K562 (cell line): ENCODE measurements around the gene RNF167. TPM values are rescaled to one million over a fixed set of nuclear protein-coding genes. Genes with fewer than 3 reads are reported as not detected.

ENCODE experiments used
- ATAC-seq: fragments of 200-7000 bp; cut with Tn5 transposase; 3 replicates; pipeline ENCODE4 v1.9.1; 2020; ENCODE audit warnings: moderate library complexity
- BruUV-seq: library from RNA; stranded (reverse); fragments of 400-500 nt; replicated peaks from 2 replicates; lab custom pipeline; 2021; lab: Mats Ljungman, UMichigan
- CTCF ChIA-PET: fragments of 300-600 bp; formaldehyde crosslinking; extraction: SDS; loops from one replicate; lab custom pipeline; 2021; ENCODE audit warnings: low intra/inter-chr PET ratio; lab: Yijun Ruan, JAX
- POLR2A ChIA-PET: fragments of 300-600, 350-650 bp; sonication (Branson Sonifier 250); formaldehyde crosslinking; extraction: SDS; loops from one replicate; lab custom pipeline; 2021; ENCODE audit warnings: antibody characterized with exemption, inconsistent platforms; lab: Yijun Ruan, JAX
- DNase-seq, 4 experiments: peaks; one replicate each; pipeline versions ENCODE4 v3.0.0 to v3.0.0-alpha.2; 2011 to 2018; ENCODE audit warnings: low spot score in 3 of 4, mixed read lengths in 3 of 4; ENCODE audit errors: extremely low read depth in 1 of 4
- FAIRE-seq: peaks from 2 replicates; lab custom pipeline; 2011; peaks lifted over from hg19 to GRCh38; lab: Jason Lieb, UNC
- H2AFZ ChIP-seq: 2 replicates; pipeline ENCODE4 v1.6.0; 2011; ENCODE audit warnings: low read depth, low read length, control low read depth, inconsistent platforms
- H3K27ac ChIP-seq: fragments of 200-600 bp; 3 replicates; pipeline ENCODE4 v1.8.0; 2011; ENCODE audit warnings: low read depth, mild to moderate bottlenecking, control low read depth, inconsistent platforms, low read length, moderate library complexity, mixed read lengths; ENCODE audit errors: extremely low read depth
- H3K27me3 ChIP-seq, 2 experiments: fragments of 300-600 bp in 1 of 2; 2 replicates in 1 of 2; 3 replicates in 1 of 2; pipeline versions ENCODE4 v1.6.0 to v1.8.0; 2011; ENCODE audit warnings: inconsistent platforms in 2 of 2, low read length in 2 of 2, mild to moderate bottlenecking in 1 of 2, mixed read lengths in 1 of 2, moderate library complexity in 1 of 2; ENCODE audit not compliant: control insufficient read depth in 2 of 2, insufficient read depth in 2 of 2
- H3K36me3 ChIP-seq: fragments of 300-600 bp; 3 replicates; pipeline ENCODE4 v1.8.0; 2011; ENCODE audit warnings: mild to moderate bottlenecking, low read length, inconsistent platforms; ENCODE audit not compliant: control insufficient read depth, insufficient read depth
- H3K4me1 ChIP-seq, 2 experiments: fragments of 200-600 bp in 1 of 2; replicated peaks in 1 of 2; 2 replicates in 1 of 2; 3 replicates in 1 of 2; pipeline versions ENCODE4 v1.5.1 to v1.8.0; 2011; ENCODE audit warnings: inconsistent platforms in 2 of 2, low read length in 2 of 2, mild to moderate bottlenecking in 1 of 2, mixed read lengths in 1 of 2, moderate library complexity in 1 of 2; ENCODE audit not compliant: control insufficient read depth in 2 of 2, insufficient read depth in 2 of 2
- H3K4me2 ChIP-seq: 2 replicates; pipeline ENCODE4 v1.6.1; 2011; ENCODE audit warnings: low read length, control low read depth, inconsistent platforms, mixed read lengths; ENCODE audit not compliant: insufficient read depth
- H3K4me3 ChIP-seq: fragments of 200-600 bp; sonication (generic), shearing (Covaris generic); 2 replicates; pipeline ENCODE4 v1.5.1; 2016; ENCODE audit warnings: control low read depth, inconsistent platforms
- H3K79me2 ChIP-seq: fragments of 200-600 bp; 3 replicates; pipeline ENCODE4 v1.8.0; 2011; ENCODE audit warnings: low read length, inconsistent platforms; ENCODE audit not compliant: control insufficient read depth, insufficient read depth
- H3K9ac ChIP-seq, 2 experiments: 2 replicates each; pipeline versions ENCODE4 v1.6.0 to v1.6.1; 2011; ENCODE audit warnings: low read depth in 2 of 2, low read length in 2 of 2, control low read depth in 1 of 2, inconsistent platforms in 1 of 2, mild to moderate bottlenecking in 1 of 2, mixed read lengths in 1 of 2; ENCODE audit not compliant: insufficient read depth in 1 of 2
- H3K9me1 ChIP-seq: one replicate; pipeline ENCODE4 v1.6.0; 2011; ENCODE audit warnings: inconsistent platforms, mild to moderate bottlenecking, low read length, moderate library complexity; ENCODE audit not compliant: control insufficient read depth, insufficient read depth
- H3K9me3 ChIP-seq: replicated peaks from 2 replicates; pipeline ENCODE4 v1.5.1; 2011; ENCODE audit warnings: low read depth, low read length, inconsistent platforms; ENCODE audit not compliant: control insufficient read depth, insufficient read depth
- H4K20me1 ChIP-seq: replicated peaks from 2 replicates; pipeline ENCODE4 v1.6.1; 2011; ENCODE audit warnings: low read length, inconsistent platforms, mixed read lengths; ENCODE audit not compliant: control insufficient read depth, insufficient read depth
- ADNP ChIP-seq: fragments of 200-800 bp; sonication (Bioruptor generic); IDR thresholded peaks from 2 replicates; pipeline ENCODE4 v1.6.1; 2016; ENCODE audit warnings: missing genetic modification characterization, missing compliant biosample characterization
- CCAR2 ChIP-seq: fragments of 200-400 bp; formaldehyde crosslinking; IDR thresholded peaks from 2 replicates; pipeline ENCODE4 v1.6.1; 2017; ENCODE audit warnings: mild to moderate bottlenecking, low read depth, low read length
- CREB1 ChIP-seq, 2 experiments: sonication (generic) in 1 of 2; formaldehyde crosslinking in 1 of 2; IDR thresholded peaks; 2 replicates each; pipeline versions ENCODE4 v1.6.1 to v1.8.0; 2012 to 2022; ENCODE audit warnings: inconsistent platforms in 1 of 2, mild to moderate bottlenecking in 1 of 2, missing genetic modification reagents in 1 of 2, moderate library complexity in 1 of 2
- ZFP1 ChIP-seq: fragments of 450-650 bp; formaldehyde crosslinking; IDR thresholded peaks from 2 replicates; pipeline ENCODE4 v1.4.0; 2020; ENCODE audit warnings: mild to moderate bottlenecking, mixed read lengths
- in situ Hi-C: fragments of 300-500 bp; cut with MboI; formaldehyde crosslinking; loops from 4 replicates; pipeline ENCODE4 v1.15.0; 2018; ENCODE audit warnings: inconsistent platforms, mixed read lengths
- intact Hi-C: fragments of 100-400 bp; cut with micrococcal nuclease; formaldehyde crosslinking; loops from 2 replicates; pipeline ENCODE4 v1.14.2; 2022
- polyA plus RNA-seq, 8 experiments: library from polyadenylated mRNA; depleted of rRNA in 4 of 8; stranded (reverse) in 5 of 8; unstranded in 3 of 8; fragments of >200 nt; fragmentation: Nextera tagmentation in 2 of 8; fragmentation: Illumina TruSeq in 1 of 8; extraction: Ambion mirVana in 2 of 8; extraction: Trizol in 1 of 8; gene quantifications; 2 replicates each; pipeline versions ENCODE4 v1.2.1 to v1.2.3, GENCODE V29; 2011 to 2014; ENCODE audit warnings: inconsistent platforms in 1 of 8, missing spikeins in 1 of 8
- total RNA-seq, 7 experiments: library from RNA; depleted of rRNA in 6 of 7; stranded (reverse); fragments of >200 nt in 6 of 7; fragmentation: Illumina TruSeq in 2 of 7; extraction: Trizol in 2 of 7; gene quantifications; 2 replicates each; pipeline versions ENCODE4 v1.2.1 to v1.2.3, GENCODE V29; 2011 to 2021; ENCODE audit warnings: low replicate concordance in 1 of 7
- TF ChIP-seq, protein P1 (sequence below): fragments of 250-450 bp; sonication (Bioruptor Pico); IDR thresholded peaks from 2 replicates; pipeline ENCODE4 v1.8.0; 2021; ENCODE audit warnings: mild to moderate bottlenecking, moderate library complexity
- TF ChIP-seq, protein P2 (sequence below): fragments of 450-650 bp; IDR thresholded peaks from 2 replicates; pipeline ENCODE4 v1.6.1; 2017; ENCODE audit warnings: mild to moderate bottlenecking, moderate library complexity
- TF ChIP-seq, protein P3 (sequence below): sonication (generic); formaldehyde crosslinking; IDR thresholded peaks from 2 replicates; pipeline ENCODE4 v1.8.0; 2023; ENCODE audit warnings: mild to moderate bottlenecking, missing genetic modification reagents
- TF ChIP-seq, protein P4 (sequence below): sonication (generic); formaldehyde crosslinking; IDR thresholded peaks from 2 replicates; pipeline ENCODE4 v1.8.0; 2023; ENCODE audit warnings: missing genetic modification reagents, mild to moderate bottlenecking, borderline replicate concordance
- TF ChIP-seq, protein P5 (sequence below): fragments of 250-450 bp; sonication (Bioruptor Pico); IDR thresholded peaks from 2 replicates; pipeline ENCODE4 v1.4.0; 2020; ENCODE audit warnings: mild to moderate bottlenecking, moderate library complexity, borderline replicate concordance

RNF167 gene
- total and polyA plus RNA-seq, 9 of the 15 experiments (the other 6 are each of a cell fraction or from before 2014, with no cell fraction given) = 16.5 to 143 (median 45.5) TPM

DNA sequence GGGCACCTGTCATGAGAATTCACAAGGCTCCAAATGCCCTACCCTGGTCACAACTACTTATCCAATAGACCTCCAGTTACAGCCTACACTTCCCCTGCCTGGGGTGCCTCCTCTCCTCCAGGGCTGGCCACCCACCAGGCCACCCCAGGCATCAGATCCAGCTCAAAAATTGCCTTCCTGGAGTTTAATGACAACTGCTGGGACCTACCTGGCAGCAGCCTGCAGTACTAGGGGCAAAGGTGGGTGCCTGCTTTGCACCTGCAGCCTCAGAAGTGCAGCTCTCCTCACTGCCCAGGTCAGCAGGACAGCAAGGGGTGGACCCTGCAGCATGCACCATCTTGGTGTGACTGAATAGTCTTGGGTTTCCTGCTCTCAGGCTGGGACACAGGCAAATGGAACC is 4.4 kb upstream of the RNF167 start:
- intact Hi-C loops = no loop called here
- POLR2A ChIA-PET = interaction anchor here (0.6 to 2.1 kb wide), 3 partner anchors 10 to 52 kb away, joined by 3 to 7 read pairs (median 5); partner anchors contain the start of gene CAMTA2
- TF ChIP-seq CREB1 (IDR thresholded peaks at IDR 0.05) (no peak), CREB1 (CRISPR knock-in tag; IDR thresholded peaks at IDR 0.05) (no peak), ADNP (no peak), ZFP1 (CRISPR knock-in tag) (no peak), CCAR2 (no peak)
- TF ChIP-seq, protein P1, sequence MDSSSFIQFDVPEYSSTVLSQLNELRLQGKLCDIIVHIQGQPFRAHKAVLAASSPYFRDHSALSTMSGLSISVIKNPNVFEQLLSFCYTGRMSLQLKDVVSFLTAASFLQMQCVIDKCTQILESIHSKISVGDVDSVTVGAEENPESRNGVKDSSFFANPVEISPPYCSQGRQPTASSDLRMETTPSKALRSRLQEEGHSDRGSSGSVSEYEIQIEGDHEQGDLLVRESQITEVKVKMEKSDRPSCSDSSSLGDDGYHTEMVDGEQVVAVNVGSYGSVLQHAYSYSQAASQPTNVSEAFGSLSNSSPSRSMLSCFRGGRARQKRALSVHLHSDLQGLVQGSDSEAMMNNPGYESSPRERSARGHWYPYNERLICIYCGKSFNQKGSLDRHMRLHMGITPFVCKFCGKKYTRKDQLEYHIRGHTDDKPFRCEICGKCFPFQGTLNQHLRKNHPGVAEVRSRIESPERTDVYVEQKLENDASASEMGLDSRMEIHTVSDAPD (CRISPR knock-in tag) = no peak
- TF ChIP-seq, protein P2, sequence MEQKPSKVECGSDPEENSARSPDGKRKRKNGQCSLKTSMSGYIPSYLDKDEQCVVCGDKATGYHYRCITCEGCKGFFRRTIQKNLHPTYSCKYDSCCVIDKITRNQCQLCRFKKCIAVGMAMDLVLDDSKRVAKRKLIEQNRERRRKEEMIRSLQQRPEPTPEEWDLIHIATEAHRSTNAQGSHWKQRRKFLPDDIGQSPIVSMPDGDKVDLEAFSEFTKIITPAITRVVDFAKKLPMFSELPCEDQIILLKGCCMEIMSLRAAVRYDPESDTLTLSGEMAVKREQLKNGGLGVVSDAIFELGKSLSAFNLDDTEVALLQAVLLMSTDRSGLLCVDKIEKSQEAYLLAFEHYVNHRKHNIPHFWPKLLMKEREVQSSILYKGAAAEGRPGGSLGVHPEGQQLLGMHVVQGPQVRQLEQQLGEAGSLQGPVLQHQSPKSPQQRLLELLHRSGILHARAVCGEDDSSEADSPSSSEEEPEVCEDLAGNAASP = no peak
- TF ChIP-seq, protein P3, sequence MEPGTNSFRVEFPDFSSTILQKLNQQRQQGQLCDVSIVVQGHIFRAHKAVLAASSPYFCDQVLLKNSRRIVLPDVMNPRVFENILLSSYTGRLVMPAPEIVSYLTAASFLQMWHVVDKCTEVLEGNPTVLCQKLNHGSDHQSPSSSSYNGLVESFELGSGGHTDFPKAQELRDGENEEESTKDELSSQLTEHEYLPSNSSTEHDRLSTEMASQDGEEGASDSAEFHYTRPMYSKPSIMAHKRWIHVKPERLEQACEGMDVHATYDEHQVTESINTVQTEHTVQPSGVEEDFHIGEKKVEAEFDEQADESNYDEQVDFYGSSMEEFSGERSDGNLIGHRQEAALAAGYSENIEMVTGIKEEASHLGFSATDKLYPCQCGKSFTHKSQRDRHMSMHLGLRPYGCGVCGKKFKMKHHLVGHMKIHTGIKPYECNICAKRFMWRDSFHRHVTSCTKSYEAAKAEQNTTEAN (CRISPR knock-in tag) = no peak
- TF ChIP-seq, protein P4, sequence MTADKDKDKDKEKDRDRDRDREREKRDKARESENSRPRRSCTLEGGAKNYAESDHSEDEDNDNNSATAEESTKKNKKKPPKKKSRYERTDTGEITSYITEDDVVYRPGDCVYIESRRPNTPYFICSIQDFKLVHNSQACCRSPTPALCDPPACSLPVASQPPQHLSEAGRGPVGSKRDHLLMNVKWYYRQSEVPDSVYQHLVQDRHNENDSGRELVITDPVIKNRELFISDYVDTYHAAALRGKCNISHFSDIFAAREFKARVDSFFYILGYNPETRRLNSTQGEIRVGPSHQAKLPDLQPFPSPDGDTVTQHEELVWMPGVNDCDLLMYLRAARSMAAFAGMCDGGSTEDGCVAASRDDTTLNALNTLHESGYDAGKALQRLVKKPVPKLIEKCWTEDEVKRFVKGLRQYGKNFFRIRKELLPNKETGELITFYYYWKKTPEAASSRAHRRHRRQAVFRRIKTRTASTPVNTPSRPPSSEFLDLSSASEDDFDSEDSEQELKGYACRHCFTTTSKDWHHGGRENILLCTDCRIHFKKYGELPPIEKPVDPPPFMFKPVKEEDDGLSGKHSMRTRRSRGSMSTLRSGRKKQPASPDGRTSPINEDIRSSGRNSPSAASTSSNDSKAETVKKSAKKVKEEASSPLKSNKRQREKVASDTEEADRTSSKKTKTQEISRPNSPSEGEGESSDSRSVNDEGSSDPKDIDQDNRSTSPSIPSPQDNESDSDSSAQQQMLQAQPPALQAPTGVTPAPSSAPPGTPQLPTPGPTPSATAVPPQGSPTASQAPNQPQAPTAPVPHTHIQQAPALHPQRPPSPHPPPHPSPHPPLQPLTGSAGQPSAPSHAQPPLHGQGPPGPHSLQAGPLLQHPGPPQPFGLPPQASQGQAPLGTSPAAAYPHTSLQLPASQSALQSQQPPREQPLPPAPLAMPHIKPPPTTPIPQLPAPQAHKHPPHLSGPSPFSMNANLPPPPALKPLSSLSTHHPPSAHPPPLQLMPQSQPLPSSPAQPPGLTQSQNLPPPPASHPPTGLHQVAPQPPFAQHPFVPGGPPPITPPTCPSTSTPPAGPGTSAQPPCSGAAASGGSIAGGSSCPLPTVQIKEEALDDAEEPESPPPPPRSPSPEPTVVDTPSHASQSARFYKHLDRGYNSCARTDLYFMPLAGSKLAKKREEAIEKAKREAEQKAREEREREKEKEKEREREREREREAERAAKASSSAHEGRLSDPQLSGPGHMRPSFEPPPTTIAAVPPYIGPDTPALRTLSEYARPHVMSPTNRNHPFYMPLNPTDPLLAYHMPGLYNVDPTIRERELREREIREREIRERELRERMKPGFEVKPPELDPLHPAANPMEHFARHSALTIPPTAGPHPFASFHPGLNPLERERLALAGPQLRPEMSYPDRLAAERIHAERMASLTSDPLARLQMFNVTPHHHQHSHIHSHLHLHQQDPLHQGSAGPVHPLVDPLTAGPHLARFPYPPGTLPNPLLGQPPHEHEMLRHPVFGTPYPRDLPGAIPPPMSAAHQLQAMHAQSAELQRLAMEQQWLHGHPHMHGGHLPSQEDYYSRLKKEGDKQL (CRISPR knock-in tag) = no peak
- TF ChIP-seq, protein P5, sequence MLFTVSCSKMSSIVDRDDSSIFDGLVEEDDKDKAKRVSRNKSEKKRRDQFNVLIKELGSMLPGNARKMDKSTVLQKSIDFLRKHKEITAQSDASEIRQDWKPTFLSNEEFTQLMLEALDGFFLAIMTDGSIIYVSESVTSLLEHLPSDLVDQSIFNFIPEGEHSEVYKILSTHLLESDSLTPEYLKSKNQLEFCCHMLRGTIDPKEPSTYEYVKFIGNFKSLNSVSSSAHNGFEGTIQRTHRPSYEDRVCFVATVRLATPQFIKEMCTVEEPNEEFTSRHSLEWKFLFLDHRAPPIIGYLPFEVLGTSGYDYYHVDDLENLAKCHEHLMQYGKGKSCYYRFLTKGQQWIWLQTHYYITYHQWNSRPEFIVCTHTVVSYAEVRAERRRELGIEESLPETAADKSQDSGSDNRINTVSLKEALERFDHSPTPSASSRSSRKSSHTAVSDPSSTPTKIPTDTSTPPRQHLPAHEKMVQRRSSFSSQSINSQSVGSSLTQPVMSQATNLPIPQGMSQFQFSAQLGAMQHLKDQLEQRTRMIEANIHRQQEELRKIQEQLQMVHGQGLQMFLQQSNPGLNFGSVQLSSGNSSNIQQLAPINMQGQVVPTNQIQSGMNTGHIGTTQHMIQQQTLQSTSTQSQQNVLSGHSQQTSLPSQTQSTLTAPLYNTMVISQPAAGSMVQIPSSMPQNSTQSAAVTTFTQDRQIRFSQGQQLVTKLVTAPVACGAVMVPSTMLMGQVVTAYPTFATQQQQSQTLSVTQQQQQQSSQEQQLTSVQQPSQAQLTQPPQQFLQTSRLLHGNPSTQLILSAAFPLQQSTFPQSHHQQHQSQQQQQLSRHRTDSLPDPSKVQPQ (CRISPR knock-in tag) = no peak

More for the DNA sequence above, 4.4 kb upstream of the RNF167 start:
- Histone ChIP-seq H3K36me3 (peaks cover 26% of the 10 kb centered on the region), H3K4me2 (no peak overlapping the region), H2AFZ (no peak overlapping the region), H3K4me3 (no peak overlapping the region), H3K79me2 (peaks cover 22% of the 10 kb centered on the region), H3K4me1 (peaks cover 10 to 32% of the 10 kb centered on the region in 2 experiments; a peak in 4 of 5 replicates), H3K9me3 (no peaks in the 10 kb centered on the region), H3K9ac (no peak overlapping the region), H4K20me1 (no peaks in the 10 kb centered on the region), H3K9me1 (no peaks in the 10 kb centered on the region), H3K27me3 (no peaks in the 10 kb centered on the region), H3K27ac (no peak overlapping the region)
- FAIRE-seq (no peak), DNase-seq (no peak), ATAC-seq (no peak)
- no TSS peak for BruUV-seq
- CTCF ChIA-PET = no interaction called here
- in situ Hi-C loops = no loop called here
